AG09309 (cell line): ENCODE data around the gene QRSL1.
"Not testable (repeated sequence)": the region's sequence is repeated elsewhere in the genome, so short reads cannot be mapped to it uniquely, and the experiment has no call there.

ENCODE experiments used
- DNase-seq: peaks from one replicate; pipeline ENCODE4 v3.0.0-alpha.2; 2010; ENCODE audit warnings: low read depth
- H3K4me3 ChIP-seq: 2 replicates; pipeline ENCODE4 v1.5.1; 2011; ENCODE audit warnings: mild to moderate bottlenecking, low read depth, low read length, moderate library complexity; ENCODE audit not compliant: control insufficient read depth
- TF ChIP-seq, protein P1 (sequence below): IDR thresholded peaks from 2 replicates; pipeline ENCODE4 v1.5.1; 2011; ENCODE audit warnings: mild to moderate bottlenecking, low read depth, low read length, inconsistent platforms; ENCODE audit not compliant: insufficient read depth, control insufficient read depth; ENCODE audit errors: missing control alignments

QRSL1 gene

DNA sequence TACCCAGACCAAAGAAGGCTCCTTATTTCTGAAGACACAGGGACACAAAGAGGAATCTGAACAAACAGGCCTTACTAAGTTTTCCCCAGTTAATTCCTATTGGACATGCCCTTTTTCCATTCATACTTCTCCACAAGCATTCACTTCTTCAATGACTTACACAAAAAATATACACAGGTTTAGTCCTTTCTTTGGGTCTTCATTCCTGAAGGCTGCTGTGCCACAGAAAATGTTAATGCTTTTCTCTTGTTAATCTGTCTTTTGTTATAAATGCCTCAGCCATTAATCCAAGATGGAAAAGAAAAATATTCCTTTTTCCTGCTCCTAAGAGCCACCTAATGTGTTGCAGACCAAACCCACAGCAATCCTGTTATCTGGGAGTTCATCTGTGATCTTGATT is 71.2 kb downstream of the QRSL1 start:
- TF ChIP-seq, protein P1, sequence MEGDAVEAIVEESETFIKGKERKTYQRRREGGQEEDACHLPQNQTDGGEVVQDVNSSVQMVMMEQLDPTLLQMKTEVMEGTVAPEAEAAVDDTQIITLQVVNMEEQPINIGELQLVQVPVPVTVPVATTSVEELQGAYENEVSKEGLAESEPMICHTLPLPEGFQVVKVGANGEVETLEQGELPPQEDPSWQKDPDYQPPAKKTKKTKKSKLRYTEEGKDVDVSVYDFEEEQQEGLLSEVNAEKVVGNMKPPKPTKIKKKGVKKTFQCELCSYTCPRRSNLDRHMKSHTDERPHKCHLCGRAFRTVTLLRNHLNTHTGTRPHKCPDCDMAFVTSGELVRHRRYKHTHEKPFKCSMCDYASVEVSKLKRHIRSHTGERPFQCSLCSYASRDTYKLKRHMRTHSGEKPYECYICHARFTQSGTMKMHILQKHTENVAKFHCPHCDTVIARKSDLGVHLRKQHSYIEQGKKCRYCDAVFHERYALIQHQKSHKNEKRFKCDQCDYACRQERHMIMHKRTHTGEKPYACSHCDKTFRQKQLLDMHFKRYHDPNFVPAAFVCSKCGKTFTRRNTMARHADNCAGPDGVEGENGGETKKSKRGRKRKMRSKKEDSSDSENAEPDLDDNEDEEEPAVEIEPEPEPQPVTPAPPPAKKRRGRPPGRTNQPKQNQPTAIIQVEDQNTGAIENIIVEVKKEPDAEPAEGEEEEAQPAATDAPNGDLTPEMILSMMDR, result no peak
- no peak for DNase-seq
- H3K4me3 ChIP-seq, result no peak overlapping the region

GRCh38 chr6:106701201-106701600 is 71.8 kb downstream of the QRSL1 start:
- DNase-seq, H3K4me3 ChIP-seq: not testable (repeated sequence)

- TF ChIP-seq, protein P1, result no peak
- no peak overlapping the region for H3K4me3 ChIP-seq
- DNase-seq, result no peak
Measured at GRCh38 chr6:106702046-106702445, 72.7 kb downstream of the QRSL1 start.

GRCh38 chr6:106702451-106703110 is 73.2 kb downstream of the QRSL1 start:
- TF ChIP-seq, protein P1, result no peak
- no peak for DNase-seq
- H3K4me3 ChIP-seq, result no peak overlapping the region

GRCh38 chr6:106704327-106704726 is 74.9 kb downstream of the QRSL1 start:
- TF ChIP-seq, protein P1, result no peak
- no peak for DNase-seq
- H3K4me3 ChIP-seq, result no peak overlapping the region

DNA sequence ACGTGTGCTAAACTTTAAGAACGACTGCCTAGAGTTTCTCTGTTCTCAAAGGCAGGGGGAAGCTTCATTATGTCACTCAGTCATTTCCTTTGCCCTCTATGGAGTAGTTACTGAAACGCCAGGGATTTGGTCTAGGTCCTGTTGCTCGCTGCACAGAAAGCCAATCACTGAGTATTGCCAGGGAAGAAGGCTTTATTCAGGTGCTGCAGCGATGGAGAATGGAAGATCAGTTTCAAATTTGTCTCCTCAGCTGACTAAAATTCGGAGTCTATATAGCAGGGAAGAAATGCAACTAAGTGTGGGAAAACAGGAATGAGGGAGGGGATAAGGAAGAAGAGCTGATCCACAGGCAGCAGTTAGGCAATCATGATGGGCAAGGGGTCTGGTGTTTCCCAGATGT is 75.8 kb downstream of the QRSL1 start:
- no peak overlapping the region for H3K4me3 ChIP-seq
- TF ChIP-seq, protein P1, result no peak

DNA sequence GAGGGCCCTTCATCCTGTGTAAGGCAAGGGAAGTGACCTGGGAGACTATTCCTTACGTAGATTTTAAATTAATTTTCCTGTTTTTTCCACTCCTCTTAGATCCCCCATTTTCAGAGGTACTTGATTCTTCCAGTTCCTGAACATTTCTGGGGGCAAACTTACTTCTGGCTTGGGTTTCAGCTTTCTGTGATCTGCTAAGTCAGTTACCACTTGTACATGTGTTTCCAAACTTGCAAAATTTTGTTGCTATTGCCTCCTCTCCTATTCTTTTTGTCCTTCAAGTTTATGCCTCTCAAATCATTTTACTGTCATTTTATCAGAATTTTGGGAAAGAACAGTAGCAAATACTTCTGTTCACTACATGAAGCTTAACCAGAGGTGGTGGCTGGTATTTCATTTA is 81.2 kb downstream of the QRSL1 start:
- TF ChIP-seq, protein P1, result no peak
- no peak for DNase-seq
- no peak overlapping the region for H3K4me3 ChIP-seq

More for the DNA sequence above, 75.8 kb downstream of the QRSL1 start:
- DNase-seq, result no peak
